ENCODE data around the gene MKRN2.
"Not testable (repeated sequence)": the region's sequence is repeated elsewhere in the genome, so short reads cannot be mapped to it uniquely, and the experiment has no call there.

MKRN2 gene

GRCh38 chr3:12556690-12557472 lies at the start of gene MKRN2:
Gene MKRN2, plus strand, starts transcription at chr3:12557087. Its CDS starts 64 bp downstream, at chr3:12557151.
- peak; percentile 93 for DNase-seq

GRCh38 chr3:12507591-12508281 lies 49.2 kb upstream of the MKRN2 start:
- DNase-seq = peak; percentile 82

GRCh38 chr3:12508291-12508700 lies 48.6 kb upstream of the MKRN2 start:
- DNase-seq = peak; percentile 90

DNA sequence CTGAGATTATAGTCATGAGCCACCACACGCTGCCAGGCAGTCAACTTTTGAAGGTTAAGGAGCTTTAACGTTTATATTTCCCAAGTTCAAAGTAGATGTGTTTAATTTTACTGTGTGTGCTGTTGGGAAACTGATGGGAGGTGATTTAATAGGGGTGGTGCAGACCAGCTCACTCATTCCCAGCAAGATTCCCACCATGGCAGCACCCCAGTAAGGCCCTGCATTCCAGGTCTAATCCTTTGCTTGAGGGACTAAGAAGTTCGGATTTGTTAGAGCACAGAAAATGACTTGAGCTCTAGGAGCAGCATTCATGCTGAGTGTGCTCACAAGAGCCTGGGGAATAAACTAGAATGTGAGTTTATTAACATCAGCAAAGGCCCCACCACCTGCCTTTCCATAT lies 47.4 kb upstream of the MKRN2 start:
- no peak for DNase-seq

GRCh38 chr3:12512534-12513118 lies 44.3 kb upstream of the MKRN2 start:
- no peak for DNase-seq

GRCh38 chr3:12513694-12514446 lies 43.0 kb upstream of the MKRN2 start:
- DNase-seq = no peak

DNA sequence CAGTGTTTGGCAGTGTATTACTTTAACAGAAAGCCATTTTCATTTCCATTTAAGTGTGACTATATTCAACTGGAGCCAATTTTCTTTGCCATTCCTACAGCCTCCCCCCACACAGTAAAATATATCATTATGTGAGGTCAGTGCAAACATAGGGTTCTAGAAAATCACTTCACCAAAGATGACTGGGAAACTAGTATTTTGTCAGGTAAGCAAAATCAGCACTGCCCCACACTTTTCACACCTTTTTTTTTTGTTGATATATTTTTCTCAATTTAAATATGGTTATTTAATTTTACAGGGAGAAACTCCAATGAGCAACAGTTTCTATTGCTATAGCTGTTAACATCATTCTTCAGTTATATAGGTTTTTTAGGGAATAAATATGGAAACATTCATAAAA lies 41.3 kb upstream of the MKRN2 start:
- no peak for DNase-seq

DNA sequence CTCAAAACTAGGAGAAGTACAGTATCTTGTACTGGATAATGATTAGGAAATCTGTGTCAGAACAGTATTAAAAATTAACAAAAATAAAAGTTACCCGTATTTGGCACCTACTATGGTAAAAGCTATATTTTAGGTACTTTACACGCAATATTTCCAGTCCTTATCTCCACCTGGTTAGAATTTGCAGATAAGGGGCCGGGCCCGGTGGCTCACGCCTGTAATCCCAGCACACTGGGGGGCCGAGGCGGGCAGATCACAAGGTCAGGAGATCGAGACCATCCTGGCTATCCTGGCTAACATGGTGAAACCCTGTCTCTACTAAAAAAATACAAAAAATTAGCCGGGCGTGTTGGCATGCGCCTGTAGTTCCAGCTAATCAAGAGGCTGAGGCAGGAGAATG lies 40.0 kb upstream of the MKRN2 start:
- no peak for DNase-seq

- no peak for DNase-seq
Observed at GRCh38 chr3:12518261-12519028, 38.4 kb upstream of the MKRN2 start.

- DNase-seq = no peak
Observed at GRCh38 chr3:12521010-12521409, 35.9 kb upstream of the MKRN2 start.

DNA sequence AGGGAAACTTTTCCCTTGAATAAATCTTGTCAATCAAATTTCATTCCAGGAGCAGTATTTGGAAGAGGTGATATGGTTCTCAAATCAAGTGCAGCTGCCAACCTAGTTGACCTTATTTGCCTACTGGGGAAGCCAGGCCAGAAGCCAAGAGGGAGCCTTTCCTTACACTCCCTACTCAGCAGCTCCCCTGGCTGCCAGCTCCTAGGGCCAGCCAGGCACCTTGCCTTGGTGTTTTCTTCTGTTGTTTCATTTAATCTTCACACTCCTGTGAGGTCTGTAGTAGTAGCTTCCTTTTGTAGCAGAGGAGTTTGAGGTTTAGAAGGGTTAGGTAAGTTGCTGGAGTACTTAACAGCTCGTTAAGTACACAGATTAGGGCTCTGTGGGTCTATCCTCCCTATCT lies 34.2 kb upstream of the MKRN2 start:
- no peak for DNase-seq

GRCh38 chr3:12527757-12528143 lies 29.1 kb upstream of the MKRN2 start:
- DNase-seq = no peak

- no peak for DNase-seq
Observed at GRCh38 chr3:12532182-12532581, 24.7 kb upstream of the MKRN2 start.

DNA sequence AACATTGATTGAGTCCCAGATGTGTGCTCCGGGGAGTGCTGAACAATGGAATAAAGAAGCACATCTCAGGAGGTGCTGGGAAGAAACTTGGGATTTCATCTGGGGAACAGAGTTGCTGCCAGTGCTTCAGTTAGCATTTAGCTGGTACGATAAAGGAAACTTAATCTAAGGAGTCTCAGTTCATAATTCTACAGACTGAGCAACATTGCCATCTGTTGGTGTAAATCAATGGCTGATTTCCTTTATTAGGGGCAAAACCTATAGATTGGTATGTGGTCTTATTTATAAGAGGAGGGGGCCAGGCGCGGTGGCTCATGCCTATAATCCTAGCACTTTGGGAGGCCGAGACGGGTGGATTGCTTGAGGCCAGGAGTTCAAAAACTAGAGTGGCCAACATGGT lies 20.5 kb upstream of the MKRN2 start:
- no peak for DNase-seq

DNA sequence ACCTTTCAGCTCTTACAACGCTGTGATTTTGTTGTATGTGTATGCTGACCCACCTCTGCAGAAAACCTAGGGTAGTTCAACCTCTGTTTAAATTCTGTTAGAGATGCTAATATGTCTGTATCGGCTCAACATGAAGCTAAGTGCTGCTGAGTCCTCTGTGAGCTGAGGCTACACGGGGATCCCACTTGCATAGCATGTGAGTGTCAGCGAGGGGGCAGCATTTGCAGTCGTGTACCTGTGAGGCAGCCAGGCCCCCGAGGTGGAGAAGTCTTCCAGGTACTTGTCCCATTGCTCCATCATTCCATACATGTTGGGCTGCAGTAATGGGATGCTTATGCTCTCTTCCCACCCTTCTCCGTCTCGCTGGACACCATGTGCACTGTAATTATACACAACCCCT lies 15.3 kb upstream of the MKRN2 start:
- DNase-seq = peak; percentile 74

GRCh38 chr3:12543497-12543896 lies 13.4 kb upstream of the MKRN2 start:
- DNase-seq = not testable (repeated sequence)

- no peak for DNase-seq
Observed at GRCh38 chr3:12544652-12545472, 12.0 kb upstream of the MKRN2 start.

GRCh38 chr3:12545473-12545791 lies 11.5 kb upstream of the MKRN2 start, which contains the start of gene MKRN2OS:
Gene MKRN2OS, minus strand, starts transcription at chr3:12545499. Its CDS starts 35 bp downstream, at chr3:12545464.
- DNase-seq = peak; percentile 81

DNA sequence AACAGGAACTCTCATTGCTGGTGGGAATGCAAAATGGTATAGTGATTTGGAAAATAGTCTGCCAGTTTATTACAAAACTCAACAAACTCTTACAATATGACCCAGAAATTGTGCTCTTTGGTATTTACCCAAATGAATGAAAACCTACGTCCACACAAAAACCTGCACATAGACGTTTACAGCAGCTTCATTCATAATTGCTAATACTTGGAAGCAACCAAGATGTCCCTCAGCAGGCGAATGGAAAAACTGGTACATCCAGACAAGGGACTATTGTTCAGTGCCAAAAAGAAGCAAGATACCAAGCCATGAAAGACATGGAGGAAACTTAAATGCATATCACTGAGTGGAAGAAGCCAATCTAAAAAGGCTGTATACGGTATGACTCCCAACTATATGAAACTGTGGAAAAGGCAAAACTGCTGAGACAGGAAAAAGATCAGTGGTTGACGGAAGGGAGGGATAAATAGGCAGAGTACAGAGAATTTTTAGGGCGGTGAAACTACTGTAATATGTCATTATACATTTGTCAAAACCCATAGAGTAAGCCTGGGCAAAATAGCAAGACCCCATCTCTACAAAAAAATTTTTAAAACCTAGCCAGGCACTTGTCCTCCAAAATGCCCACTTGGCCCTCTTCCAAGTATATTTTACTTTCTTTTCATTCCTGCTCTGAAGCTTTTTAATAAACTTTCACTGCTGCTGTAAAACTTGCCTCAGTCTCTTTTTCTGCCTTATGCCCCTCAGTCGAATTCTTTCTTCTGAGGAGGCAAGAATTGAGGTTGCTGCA lies 6.7 kb upstream of the MKRN2 start:
- DNase-seq = no peak

- DNase-seq = no peak
Observed at GRCh38 chr3:12553921-12554391, 2.9 kb upstream of the MKRN2 start.

- no peak for DNase-seq
Observed at GRCh38 chr3:12556314-12556689, 585 bp upstream of the MKRN2 start.
